ENCODE data around the gene RERE.

DNA sequence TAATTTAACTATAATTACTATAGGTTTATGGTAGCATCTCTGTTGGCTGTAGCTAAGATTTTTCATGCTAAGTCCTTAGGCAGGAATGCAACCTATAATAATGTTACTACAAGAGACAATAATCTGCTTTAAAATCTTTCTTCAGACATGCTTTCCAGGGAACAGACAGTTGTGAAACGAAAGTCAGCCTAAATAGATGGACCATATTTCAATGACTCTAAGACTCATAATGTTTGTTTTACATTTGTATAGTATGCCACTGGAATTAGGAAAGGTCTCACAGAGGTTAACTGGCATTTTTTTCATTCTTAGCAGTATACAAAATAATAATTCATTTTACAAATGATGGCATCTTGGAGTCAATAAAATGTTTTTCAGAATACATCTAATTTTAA lies 8.1 kb downstream of the RERE start:
- TF ChIP-seq CTCF (IDR thresholded peaks at IDR 0.05; ENCODE audit: poor library complexity) = no peak
- TF ChIP-seq EZH2phosphoT487 (IDR thresholded peaks at IDR 0.05; ENCODE audit: low read depth, severe bottlenecking, unreplicated experiment) = no peak

Measured in hepatocyte (in vitro differentiated cells).